ENCODE measurements around the gene CCZ1B.
A peak's percentile ranks its signal among the peaks of the same experiment; 100 is the strongest.
"Not testable (repeated sequence)": the region's sequence is repeated elsewhere in the genome, so short reads cannot be mapped to it uniquely, and the experiment has no call there.

The CCZ1B gene

GRCh38 chr7:6835521-6835920 lies 9.4 kb upstream of the CCZ1B start:
- H3K27ac ChIP-seq, result not testable (repeated sequence)

- TF ChIP-seq, protein P1, sequence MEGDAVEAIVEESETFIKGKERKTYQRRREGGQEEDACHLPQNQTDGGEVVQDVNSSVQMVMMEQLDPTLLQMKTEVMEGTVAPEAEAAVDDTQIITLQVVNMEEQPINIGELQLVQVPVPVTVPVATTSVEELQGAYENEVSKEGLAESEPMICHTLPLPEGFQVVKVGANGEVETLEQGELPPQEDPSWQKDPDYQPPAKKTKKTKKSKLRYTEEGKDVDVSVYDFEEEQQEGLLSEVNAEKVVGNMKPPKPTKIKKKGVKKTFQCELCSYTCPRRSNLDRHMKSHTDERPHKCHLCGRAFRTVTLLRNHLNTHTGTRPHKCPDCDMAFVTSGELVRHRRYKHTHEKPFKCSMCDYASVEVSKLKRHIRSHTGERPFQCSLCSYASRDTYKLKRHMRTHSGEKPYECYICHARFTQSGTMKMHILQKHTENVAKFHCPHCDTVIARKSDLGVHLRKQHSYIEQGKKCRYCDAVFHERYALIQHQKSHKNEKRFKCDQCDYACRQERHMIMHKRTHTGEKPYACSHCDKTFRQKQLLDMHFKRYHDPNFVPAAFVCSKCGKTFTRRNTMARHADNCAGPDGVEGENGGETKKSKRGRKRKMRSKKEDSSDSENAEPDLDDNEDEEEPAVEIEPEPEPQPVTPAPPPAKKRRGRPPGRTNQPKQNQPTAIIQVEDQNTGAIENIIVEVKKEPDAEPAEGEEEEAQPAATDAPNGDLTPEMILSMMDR (IDR thresholded peaks at IDR 0.05), result no peak
- TF ChIP-seq ZFX (IDR thresholded peaks at IDR 0.05; ENCODE audit: borderline replicate concordance), result no peak
- H3K27ac ChIP-seq, result no peak overlapping the region
Observed at GRCh38 chr7:6833636-6834035, 7.6 kb upstream of the CCZ1B start.

- H3K27ac ChIP-seq, result no peak overlapping the region
- TF ChIP-seq, protein P1 (IDR thresholded peaks at IDR 0.05), result no peak
- no peak for TF ChIP-seq ZFX (IDR thresholded peaks at IDR 0.05; ENCODE audit: borderline replicate concordance)
Observed at GRCh38 chr7:6831018-6831725, 5.1 kb upstream of the CCZ1B start.

GRCh38 chr7:6830026-6830425 lies 4.0 kb upstream of the CCZ1B start:
- H3K27ac ChIP-seq, result not testable (repeated sequence)

GRCh38 chr7:6829616-6830015 lies 3.5 kb upstream of the CCZ1B start:
- not testable (repeated sequence) for H3K27ac ChIP-seq

DNA sequence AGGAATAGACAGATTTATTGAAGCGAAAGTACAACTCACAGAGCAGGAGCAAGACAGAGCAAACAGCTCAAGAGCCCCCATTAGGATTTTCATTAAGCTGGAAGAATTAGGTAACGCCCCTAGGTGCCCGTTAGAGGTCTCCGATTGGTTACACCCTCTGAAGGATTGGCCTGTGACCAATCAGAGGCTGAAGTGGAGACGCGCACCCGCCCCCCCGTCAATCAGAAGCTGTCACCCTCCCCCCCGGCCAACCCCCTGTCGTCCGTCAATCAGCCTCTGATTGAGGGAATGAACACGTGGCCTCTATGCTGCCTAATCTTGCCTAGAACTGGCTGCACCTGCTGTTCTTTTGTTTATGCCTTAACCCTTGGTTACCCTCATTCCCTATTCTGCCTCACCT lies 1.1 kb upstream of the CCZ1B start:
- H3K27ac ChIP-seq, result not testable (repeated sequence)

- H3K27ac ChIP-seq, result peak overlapping the region; percentile 34; the same call in 1 of the 2 replicates
Observed at GRCh38 chr7:6825236-6826125, 594 bp downstream of the CCZ1B start.

DNA sequence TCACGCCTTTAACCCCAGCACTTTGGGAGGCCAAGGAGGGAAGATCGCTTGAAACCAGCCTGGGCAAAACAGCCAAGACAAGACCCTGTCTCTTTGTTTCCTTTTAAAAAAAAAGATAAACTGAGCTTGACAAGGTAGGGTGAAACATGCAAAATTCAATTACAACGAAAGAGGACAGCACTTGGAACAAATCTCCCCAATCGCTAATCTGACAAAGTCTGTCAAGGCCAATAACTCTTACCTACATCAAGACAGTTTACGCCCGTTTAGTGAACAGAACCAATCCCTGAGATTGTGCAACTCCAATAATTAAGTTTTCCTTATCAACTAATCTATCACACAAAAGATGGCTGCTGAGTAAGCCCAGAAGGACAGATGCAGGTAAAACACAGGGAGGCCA lies 4.5 kb downstream of the CCZ1B start:
- H3K27ac ChIP-seq, result not testable (repeated sequence)

DNA sequence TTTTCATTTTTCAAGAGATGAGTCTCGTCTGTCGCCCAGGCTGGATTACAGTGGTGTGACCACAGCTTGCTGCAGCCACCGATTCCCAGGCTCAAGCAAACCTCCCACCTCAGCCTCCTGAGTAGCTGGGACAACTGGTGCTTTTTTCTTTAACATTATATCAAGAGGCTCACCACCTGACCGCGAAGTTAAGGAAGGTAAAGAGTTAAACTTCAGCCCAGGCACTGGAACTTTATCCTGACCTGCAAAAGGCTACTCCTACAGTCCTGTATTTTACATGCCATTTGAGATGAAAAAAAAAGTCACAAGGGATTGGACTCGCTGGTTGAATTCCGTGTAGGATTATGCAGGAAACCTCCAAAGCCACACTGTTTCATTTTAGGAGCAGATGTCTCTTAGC lies 10.6 kb downstream of the CCZ1B start:
- not testable (repeated sequence) for H3K27ac ChIP-seq

GRCh38 chr7:6813011-6813410 lies 13.1 kb downstream of the CCZ1B start:
- H3K27ac ChIP-seq, result not testable (repeated sequence)

DNA sequence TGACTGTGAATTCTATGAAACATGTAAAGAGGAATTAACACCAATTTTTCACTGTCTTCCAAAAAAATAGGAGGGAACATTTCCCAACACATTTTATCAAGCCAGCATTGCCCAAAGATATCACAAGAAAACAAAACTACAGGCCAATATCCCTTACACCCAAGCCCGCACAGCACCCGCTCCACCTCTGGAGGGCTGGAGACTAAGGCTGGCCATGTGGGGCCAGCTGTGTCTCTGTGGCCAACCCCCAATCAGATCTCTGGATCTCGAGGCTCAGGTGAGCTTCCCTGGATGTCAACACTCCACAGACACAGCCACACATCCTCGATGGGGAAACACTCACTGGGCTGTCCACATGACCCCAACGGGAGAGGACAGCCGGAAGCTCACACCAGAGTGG lies 18.1 kb downstream of the CCZ1B start:
- not testable (repeated sequence) for H3K27ac ChIP-seq

DNA sequence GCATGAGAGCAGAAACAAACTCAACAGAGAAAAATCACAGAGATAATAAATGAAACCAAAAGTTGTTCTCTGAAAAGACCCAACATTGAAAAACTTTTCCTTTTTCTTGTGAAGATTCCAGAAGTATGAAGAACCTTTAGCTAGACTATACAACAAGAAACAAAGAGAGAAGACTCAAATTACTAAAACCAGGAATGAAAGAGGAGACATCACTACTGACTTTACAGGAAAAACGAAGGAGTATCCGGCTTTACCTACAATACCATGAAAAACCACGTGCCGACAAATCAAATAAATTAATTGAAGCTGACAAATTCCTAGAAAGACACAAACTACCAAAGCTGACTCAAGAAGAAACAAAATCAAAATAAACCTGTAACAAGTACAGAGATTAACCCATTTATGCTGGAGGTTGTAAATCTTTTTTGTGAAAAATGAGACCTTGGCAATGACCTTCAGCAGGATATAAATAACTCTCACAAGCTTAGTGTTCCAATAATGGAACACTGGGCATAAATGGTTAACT lies 18.6 kb downstream of the CCZ1B start:
- not testable (repeated sequence) for H3K27ac ChIP-seq

- H3K27ac ChIP-seq, result not testable (repeated sequence)
Observed at GRCh38 chr7:6800331-6800730, 25.7 kb downstream of the CCZ1B start.

GRCh38 chr7:6799887-6800286 lies 26.2 kb downstream of the CCZ1B start:
- H3K27ac ChIP-seq, result not testable (repeated sequence)

GRCh38 chr7:6798047-6798446 lies 28.0 kb downstream of the CCZ1B start:
- H3K27ac ChIP-seq, result not testable (repeated sequence)

DNA sequence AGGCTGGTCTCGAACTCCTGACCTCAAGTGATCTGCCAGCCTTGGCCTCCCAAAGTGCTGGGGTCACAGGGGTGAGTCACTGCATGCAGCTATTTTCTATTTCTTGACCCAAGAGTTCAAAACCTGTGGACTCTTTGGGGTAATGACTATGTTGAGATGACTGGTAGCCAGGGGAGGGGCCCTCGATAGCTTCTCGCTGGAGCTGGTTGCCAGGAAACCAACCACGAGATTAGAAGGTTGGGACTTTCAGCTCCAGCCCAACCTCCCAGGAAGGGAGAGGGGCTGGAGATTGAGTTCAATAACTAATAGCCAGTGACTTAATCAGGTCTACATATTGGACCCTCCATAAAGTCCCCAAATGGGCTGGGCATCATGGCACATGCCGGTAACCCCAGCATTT lies 28.9 kb downstream of the CCZ1B start:
- not testable (repeated sequence) for H3K27ac ChIP-seq

- H3K27ac ChIP-seq, result not testable (repeated sequence)
Observed at GRCh38 chr7:6794276-6794675, 31.8 kb downstream of the CCZ1B start.

- H3K27ac ChIP-seq, result not testable (repeated sequence)
Observed at GRCh38 chr7:6792113-6792872, 33.8 kb downstream of the CCZ1B start.

DNA sequence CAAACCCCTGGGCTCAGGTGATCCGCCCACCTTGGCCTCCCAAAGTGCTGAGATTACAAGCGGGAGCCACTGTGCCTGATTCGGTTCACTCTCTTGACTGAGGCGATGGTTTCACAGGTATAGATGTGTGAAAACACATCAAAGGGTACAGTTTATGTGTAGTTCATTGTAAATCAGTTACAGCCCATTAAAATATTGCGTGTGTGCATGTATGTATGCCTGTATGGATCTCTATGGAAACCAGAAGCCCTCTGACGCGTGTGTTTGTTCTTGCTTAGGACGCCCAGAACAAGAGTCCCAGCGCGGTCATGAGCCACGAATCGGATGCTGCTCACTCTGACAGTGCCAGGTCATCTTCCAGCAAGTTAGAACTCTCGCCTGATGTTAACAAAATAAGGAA lies 36.7 kb downstream of the CCZ1B start:
- H3K27ac ChIP-seq, result not testable (repeated sequence)
